Heart left ventricle (tissue), 13 donors: ENCODE measurements around the gene MYO19.

ENCODE experiments used
- CTCF ChIP-seq, 12 donors: fragments of 200-600 bp; sonication (generic) in 4 of 12; IDR thresholded peaks; one replicate each; pipeline versions ENCODE4 v1.5.0 to v1.8.0; 2018 to 2022; ENCODE audit warnings: antibody characterized with exemption in 12 of 12, mild to moderate bottlenecking in 5 of 12
- POLR2A ChIP-seq, 2 donors: fragments of 450-650 bp; IDR thresholded peaks; one replicate each; pipeline ENCODE4 v1.6.1; 2017; ENCODE audit warnings: antibody characterized with exemption in 2 of 2, mild to moderate bottlenecking in 2 of 2, moderate library complexity in 2 of 2
- donor health status: ischemic (EF 13 %, LVEDD 7.1; RV severe dilation, severe dysfunction).
- donor health status: DM: no; HTN: yes; CAD: no.
- donor health status: DM: no; HTN: no; CAD: no.
- donor health status: ischemic (EF 25% LVEDD 6.9; RV normal size, moderate dysfunction).
- donor health status: ischemic (EF 25% LVEDD 5.7; RV mildly dilated, moderate dysfunction).
- donor health status: ischemic (EF 35%, LVEDD 5.7; RV mildly dilated, moderate dysfunction).
- donor health status: nonischemic (EF 11% LVEDD 7.7; RV severe dilation, severe dysfunction).
- donor health status: DM: yes; HTN: yes; CAD: no.
- donor health status: PGD.
- donor health status: ischemic (EF 29% LVEDD 5.4; RV normal size, mild dysfunction).
- donor health status: nonischemic (EF 23%, LVEDD 6.1; RV moderate dilation, normal function).

GRCh38 chr17:36506831-36507230 is 27.8 kb downstream of the MYO19 start:
- no peak for TF ChIP-seq POLR2A (IDR thresholded peaks at IDR 0.05)
- TF ChIP-seq CTCF (IDR thresholded peaks at IDR 0.05), result no peak
